HG02970 (cell line): ENCODE results near the gene GCSAML.
"Not testable (repeated sequence)": the region's sequence is repeated elsewhere in the genome, so short reads cannot be mapped to it uniquely, and the experiment has no call there.

Source experiments
- ATAC-seq: cut with Tn5 transposase; IDR thresholded peaks from one replicate; pipeline ENCODE4 v1.9.1; 2021; ENCODE audit warnings: mild to moderate bottlenecking, moderate library complexity, moderate number of reproducible peaks; ENCODE audit not compliant: unreplicated experiment, low FRiP score

GCSAML gene

DNA sequence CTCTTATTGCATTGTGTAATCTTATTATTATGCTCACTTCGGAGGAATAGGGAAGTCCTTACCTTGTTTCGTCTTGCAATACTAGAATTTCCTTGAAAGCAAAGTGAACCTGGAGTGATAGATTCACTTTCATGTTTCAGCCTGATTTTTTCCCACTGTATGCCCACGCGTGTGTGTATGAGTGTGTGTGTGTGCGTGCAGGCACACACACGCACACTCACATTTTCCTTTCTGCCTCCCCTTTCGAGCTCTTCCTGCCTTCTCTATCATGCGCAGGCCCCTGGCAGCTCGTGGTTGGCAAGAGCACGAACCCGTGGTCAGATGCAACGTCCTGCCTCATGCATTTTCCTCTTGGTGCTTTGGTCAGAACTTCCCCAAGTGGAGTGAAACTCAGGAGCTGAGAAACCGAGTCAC lies at the start of gene GCSAML:
TSS of gene GCSAML (plus strand) at position 366 of the 414 bp plus-strand sequence. CDS start 58 bp downstream, outside the sequence.
- no peak for ATAC-seq

- ATAC-seq = no peak
Measured at GRCh38 chr1:247500865-247501264, 48.1 kb upstream of the GCSAML start.

DNA sequence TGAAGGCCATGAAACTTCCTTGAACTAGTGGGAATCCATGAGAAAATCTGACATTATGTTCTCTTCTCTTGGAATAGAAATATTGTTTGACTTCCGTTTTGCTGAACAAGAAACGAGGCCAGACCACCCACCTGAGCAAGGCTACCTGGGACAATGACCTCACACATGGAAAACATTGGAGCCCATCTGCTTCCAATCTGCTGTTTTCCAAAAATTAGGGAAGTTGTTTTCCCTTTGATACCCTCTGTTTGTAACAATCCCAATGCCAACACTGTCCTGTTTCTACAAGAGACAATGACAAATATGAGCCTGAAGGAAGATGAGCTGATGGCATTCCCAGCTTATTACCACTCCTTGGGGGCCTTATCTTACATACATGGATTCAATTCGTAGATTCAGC lies 42.1 kb upstream of the GCSAML start:
- no peak for ATAC-seq

DNA sequence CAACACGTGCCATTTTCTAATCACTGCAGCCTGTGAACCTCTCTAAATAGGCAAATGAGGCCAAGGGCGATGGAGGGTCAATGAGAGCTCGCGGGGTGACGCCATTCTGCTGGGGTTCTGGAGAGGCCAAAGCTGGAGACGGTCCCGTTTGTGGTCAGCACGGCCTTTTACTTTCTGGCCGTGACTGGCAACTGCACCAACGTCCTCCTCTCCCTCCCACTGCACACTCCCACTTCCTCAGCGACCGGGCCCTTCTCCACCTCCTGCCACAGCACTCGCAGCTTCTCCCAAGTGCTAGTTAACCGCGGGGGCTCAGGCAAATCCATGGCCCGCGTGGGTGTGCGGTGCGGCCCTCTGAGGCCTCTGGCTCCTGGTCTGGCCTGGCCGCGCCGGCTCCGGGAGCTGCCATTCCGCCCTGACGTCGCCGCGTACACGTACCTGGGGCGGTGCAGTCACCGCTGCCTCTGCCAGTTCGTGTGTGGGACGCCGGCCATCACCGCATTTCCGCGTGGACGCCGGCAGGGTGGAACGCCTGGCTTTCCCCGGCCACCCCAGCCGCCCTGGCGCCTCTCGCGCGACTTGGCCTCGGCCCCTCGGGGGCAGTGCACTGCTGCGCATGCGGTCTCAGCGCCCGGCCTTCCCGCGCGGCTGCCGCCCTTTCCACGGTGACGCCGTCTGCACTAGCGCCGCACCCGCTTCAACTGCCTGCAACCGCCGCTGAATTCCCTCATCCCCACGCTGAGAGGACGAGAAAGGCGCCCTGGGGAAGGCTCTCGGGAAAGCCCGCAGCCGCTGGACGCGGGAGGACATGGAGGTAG lies 30.9 kb upstream of the GCSAML start:
- ATAC-seq = no peak

DNA sequence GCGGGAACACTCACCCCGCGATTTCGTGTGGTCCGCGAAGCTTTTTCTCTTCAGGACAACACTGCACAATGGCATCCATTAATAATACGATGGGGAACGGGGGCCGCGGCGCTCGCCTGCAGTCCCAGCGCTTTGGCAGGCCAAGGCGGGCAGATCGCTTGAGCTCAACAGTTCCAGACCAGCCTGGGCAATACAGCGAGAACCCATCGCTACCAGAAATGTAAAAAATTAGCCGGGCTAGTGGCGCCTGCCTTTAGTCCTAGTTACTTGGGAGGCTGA lies 30.4 kb upstream of the GCSAML start:
- no peak for ATAC-seq

GRCh38 chr1:247521886-247522285 lies 27.0 kb upstream of the GCSAML start:
- not testable (repeated sequence) for ATAC-seq

GRCh38 chr1:247528812-247529474 lies 20.0 kb upstream of the GCSAML start:
- ATAC-seq = no peak

DNA sequence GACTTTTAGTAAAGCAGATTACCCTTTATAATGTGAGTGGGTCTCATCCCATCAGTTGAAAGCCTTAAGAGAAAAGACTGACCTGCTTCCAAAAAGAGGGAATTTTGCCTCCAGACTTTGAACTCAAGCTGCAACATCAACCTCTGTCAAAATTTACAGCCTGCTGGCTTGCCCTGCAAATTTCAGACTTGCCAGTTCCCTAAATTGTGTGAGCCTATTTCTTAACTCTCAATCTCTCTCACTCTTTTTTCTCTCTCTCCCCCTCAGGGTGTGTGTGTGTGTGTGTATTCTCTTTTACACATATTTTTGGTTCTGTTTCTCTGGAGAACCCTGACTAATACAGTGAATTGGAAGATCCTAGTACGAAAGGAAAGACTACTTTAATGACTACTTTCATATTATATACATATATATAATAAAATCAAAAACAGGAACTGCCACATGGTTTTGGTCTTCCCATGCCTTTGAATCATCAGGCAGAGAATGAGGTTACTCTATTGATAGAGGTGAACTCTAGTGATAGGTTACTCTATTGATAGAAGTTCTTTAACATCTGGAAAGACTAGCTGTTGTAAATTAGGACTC lies 19.1 kb upstream of the GCSAML start:
- ATAC-seq = no peak

DNA sequence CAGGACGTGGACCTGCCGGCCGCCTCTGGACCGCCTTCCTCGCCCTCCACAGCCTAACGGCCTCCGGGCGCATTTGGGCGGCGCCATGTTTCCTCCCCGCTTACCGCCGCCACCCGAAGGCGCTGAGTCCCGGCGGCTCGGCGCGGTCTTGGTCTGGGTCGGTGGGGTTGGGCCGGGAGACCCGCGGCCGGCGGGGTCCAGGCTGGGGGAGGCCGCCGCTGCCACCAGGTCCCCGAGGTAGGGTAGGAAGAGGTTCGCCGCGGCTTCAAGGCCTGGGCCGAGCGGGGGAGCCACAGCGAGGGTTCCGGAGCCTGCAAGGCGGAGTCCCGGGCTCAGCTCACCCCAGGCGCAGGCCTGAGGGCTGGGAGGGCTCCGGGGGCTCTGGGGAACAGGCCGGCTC lies 18.1 kb upstream of the GCSAML start:
- no peak for ATAC-seq

GRCh38 chr1:247531937-247532336 lies 17.0 kb upstream of the GCSAML start:
- ATAC-seq = no peak

DNA sequence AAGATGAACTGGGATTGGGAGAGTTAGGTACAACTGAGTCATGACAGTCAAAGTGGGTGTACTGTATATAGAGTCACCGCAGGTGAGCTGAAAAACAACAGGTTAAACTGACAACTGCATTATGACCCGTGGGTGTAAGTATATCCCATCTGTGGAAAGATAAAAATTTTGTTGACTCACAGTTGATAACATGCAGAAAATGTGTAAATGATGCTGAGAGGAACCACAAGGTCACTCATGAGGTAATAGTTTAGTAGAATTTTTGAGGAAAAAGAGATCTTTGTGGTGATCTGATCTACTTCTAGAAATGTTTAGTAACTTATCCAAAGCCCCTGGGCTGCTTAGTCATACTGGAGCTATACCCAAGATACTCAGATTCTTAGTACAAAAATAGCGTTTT lies 13.5 kb upstream of the GCSAML start:
- ATAC-seq = no peak

GRCh38 chr1:247536340-247536739 lies 12.6 kb upstream of the GCSAML start, which contains the start of gene OR2C3:
TSS of gene OR2C3 (minus strand) at chr1:247536440. CDS start at chr1:247532511, 3,929 bp downstream.
- no peak for ATAC-seq

- ATAC-seq = no peak
Measured at GRCh38 chr1:247538561-247538960, 10.4 kb upstream of the GCSAML start.

GRCh38 chr1:247539215-247539614 lies 9.7 kb upstream of the GCSAML start:
- no peak for ATAC-seq

- ATAC-seq = no peak
Measured at GRCh38 chr1:247540581-247540980, 8.4 kb upstream of the GCSAML start.

- no peak for ATAC-seq
Measured at GRCh38 chr1:247542811-247543210, 6.1 kb upstream of the GCSAML start.

GRCh38 chr1:247548092-247548491 lies 842 bp upstream of the GCSAML start:
- no peak for ATAC-seq

- ATAC-seq = no peak
Measured at GRCh38 chr1:247551721-247552120, 2.8 kb downstream of the GCSAML start.

DNA sequence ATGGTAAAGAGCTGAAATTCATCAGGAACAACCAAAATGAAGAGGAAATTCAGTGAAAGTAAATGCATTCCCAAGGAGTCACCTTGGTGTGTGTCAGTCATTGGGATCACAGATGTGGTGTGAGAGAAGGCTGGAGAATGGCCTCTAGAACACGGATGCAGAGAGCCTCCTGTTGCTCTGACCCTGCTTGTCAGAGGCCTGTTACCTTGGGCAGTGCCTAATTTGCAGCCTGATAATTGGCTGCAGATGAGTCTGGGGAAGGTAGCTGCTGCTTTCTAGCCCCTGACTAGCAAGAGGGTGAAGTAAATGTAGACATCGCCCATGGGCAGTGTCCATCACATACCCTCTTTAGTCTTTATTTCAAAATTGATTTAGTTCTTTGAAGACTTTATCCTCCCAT lies 3.3 kb downstream of the GCSAML start:
- ATAC-seq = no peak

- ATAC-seq = no peak
Measured at GRCh38 chr1:247557926-247558674, 9.2 kb downstream of the GCSAML start.

GRCh38 chr1:247561711-247562110 lies 12.8 kb downstream of the GCSAML start:
- no peak for ATAC-seq
